ENCODE results near the gene C17orf67.

The C17orf67 gene

DNA sequence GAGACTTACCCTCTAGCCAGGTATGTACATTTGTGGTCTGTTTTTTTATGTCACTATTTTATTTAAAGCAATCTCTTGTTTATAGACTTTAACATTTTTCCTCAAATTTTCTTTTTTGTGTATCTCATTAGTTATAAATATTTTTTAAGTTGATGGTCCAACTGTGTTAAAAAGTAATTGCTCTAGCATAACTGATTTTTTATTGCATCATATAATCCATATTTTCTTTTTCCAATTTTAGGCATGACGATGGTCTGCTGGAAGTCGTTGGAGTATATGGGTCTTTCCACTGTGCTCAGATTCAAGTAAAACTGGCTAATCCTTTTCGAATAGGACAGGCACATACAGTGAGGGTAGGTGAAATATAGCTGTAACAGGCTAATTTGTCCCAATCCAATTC is 28.2 kb upstream of the C17orf67 start:
- H3K36me3 ChIP-seq, result no peaks in the 10 kb centered on the region
- H3K4me1 ChIP-seq, result no peaks in the 10 kb centered on the region
- no peak overlapping the region for H3K4me3 ChIP-seq (ENCODE audit: low read depth, low read length)
- H3K9me3 ChIP-seq, result no peaks in the 10 kb centered on the region
- H3K27me3 ChIP-seq, result peaks cover 50% of the 10 kb centered on the region
- DNase-seq, result no peak
- TF ChIP-seq CTCF (IDR thresholded peaks at IDR 0.05; ENCODE audit: low read depth, low read length), result no peak

DNA sequence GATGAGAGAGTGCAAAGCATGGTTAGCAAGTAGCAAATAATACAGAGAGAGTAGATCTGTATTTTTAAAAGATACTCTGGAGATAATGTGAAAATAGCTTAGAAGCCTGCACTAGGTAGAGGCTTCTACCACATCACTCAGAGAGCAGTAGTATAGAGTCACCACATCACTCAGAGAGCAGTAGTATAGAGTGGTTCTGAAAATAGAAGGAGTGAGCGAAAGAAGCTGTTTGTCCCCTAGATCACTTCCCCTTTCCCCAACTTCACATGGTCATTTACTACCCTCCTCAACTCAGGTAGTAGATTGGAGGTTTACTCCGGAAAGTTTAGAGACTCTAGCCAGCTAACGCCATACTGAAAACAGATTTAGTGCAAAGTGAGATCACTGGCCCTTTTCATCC is 17.3 kb upstream of the C17orf67 start:
- Histone ChIP-seq H3K4me3 (ENCODE audit: low read depth, low read length) (no peak overlapping the region), H3K4me1 (no peaks in the 10 kb centered on the region), H3K36me3 (no peaks in the 10 kb centered on the region), H3K9me3 (no peaks in the 10 kb centered on the region), H3K27me3 (peaks cover 47% of the 10 kb centered on the region)
- no peak for DNase-seq
- TF ChIP-seq CTCF (IDR thresholded peaks at IDR 0.05; ENCODE audit: low read depth, low read length), result no peak

DNA sequence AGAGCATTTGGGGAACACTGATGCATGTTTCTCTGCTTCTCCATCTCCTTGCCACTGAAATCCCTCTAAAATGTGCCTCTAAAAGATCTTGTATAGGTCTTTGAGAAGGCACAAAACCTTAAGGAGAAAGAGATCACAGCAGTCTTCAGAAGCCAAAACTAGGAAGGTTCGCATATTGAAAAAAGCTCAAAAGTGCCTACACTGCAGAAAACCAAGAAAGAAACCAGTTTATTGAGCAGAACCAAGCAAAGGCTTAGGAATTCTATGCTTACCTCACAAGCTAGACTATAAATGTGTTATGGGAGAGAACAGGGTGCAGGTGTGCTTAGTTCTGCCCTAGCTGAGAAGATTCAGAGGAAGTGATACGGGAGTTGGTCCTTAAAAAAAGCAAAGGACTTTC is 16.9 kb upstream of the C17orf67 start:
- no peaks in the 10 kb centered on the region for H3K4me1 ChIP-seq
- DNase-seq, result no peak
- H3K9me3 ChIP-seq, result no peaks in the 10 kb centered on the region
- no peaks in the 10 kb centered on the region for H3K36me3 ChIP-seq
- no peak overlapping the region for H3K4me3 ChIP-seq (ENCODE audit: low read depth, low read length)
- TF ChIP-seq CTCF (IDR thresholded peaks at IDR 0.05; ENCODE audit: low read depth, low read length), result no peak
- peaks cover 51% of the 10 kb centered on the region for H3K27me3 ChIP-seq

- Histone ChIP-seq H3K27me3 (peaks cover 58% of the 10 kb centered on the region), H3K4me3 (ENCODE audit: low read depth, low read length) (no peak overlapping the region), H3K36me3 (no peaks in the 10 kb centered on the region), H3K4me1 (no peaks in the 10 kb centered on the region), H3K9me3 (no peaks in the 10 kb centered on the region)
- no peak for TF ChIP-seq CTCF (IDR thresholded peaks at IDR 0.05; ENCODE audit: low read depth, low read length)
- no peak for DNase-seq
Observed at GRCh38 chr17:56849131-56849530, 15.4 kb upstream of the C17orf67 start.

- Histone ChIP-seq H3K4me3 (ENCODE audit: low read depth, low read length) (no peak overlapping the region), H3K9me3 (no peaks in the 10 kb centered on the region), H3K4me1 (no peaks in the 10 kb centered on the region), H3K27me3 (peaks cover 57% of the 10 kb centered on the region), H3K36me3 (no peaks in the 10 kb centered on the region)
- TF ChIP-seq CTCF (IDR thresholded peaks at IDR 0.05; ENCODE audit: low read depth, low read length), result no peak
- no peak for DNase-seq
Observed at GRCh38 chr17:56847106-56847505, 13.4 kb upstream of the C17orf67 start.

DNA sequence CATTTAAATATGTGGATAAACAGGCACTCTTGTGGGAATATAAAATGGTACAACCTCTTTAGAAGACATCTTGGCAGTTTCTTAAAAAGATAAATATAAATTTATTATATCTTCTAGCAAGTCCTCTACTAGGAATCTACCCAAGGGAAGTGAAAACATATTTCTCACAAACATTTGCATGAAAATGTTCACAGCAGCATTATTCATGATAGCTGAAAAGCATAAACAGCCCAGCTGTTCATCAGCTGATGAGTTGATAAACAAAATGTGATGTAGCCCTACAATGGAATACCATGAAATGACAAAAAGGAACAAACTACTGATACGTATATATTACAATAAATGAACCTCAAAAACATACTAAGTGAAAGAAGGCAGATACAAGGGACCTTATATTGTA is 12.2 kb upstream of the C17orf67 start:
- no peaks in the 10 kb centered on the region for H3K9me3 ChIP-seq
- no peaks in the 10 kb centered on the region for H3K36me3 ChIP-seq
- no peak for TF ChIP-seq CTCF (IDR thresholded peaks at IDR 0.05; ENCODE audit: low read depth, low read length)
- peaks cover 55% of the 10 kb centered on the region for H3K27me3 ChIP-seq
- no peak for DNase-seq
- H3K4me1 ChIP-seq, result no peaks in the 10 kb centered on the region
- H3K4me3 ChIP-seq (ENCODE audit: low read depth, low read length), result no peak overlapping the region
